ENCODE measurements around the gene CDH22. TPM values are rescaled to one million over a fixed set of nuclear protein-coding genes. Genes with fewer than 3 reads are reported as not detected.

The CDH22 gene
- polyA plus RNA-seq, 1 donor from 2014 or later, result 2.1 TPM

- no peak for TF ChIP-seq MXI1 (conservative IDR thresholded peaks at IDR 0.05; ENCODE audit: poor library complexity, severe bottlenecking)
- no peak for TF ChIP-seq CTCF (IDR thresholded peaks at IDR 0.05; ENCODE audit: poor library complexity, severe bottlenecking)
- no peak for TF ChIP-seq POLR2AphosphoS5 (IDR thresholded peaks at IDR 0.05)
- Histone ChIP-seq H3K4me2 (ENCODE audit: low read length) (no peak overlapping the region), H3K9me3 (ENCODE audit: low read length) (no peaks in the 10 kb centered on the region), H2AFZ (ENCODE audit: low read depth, low read length) (no peak overlapping the region), H3K9me2 (ENCODE audit: insufficient read depth, low read length) (no peaks in the 10 kb centered on the region), H3K79me2 (replicated peaks; ENCODE audit: insufficient read depth, low read length) (no peaks in the 10 kb centered on the region), H4K20me1 (ENCODE audit: insufficient read depth) (no peaks in the 10 kb centered on the region), H3K36me3 (ENCODE audit: insufficient read depth, low read length) (no peaks in the 10 kb centered on the region), H3K27ac (ENCODE audit: low read length) (no peak overlapping the region), H3F3A (ENCODE audit: insufficient read depth, low read length, poor library complexity, severe bottlenecking) (no peaks in the 10 kb centered on the region), H3K9ac (ENCODE audit: low read length) (no peak overlapping the region), H3K27me3 (ENCODE audit: insufficient read depth, low read depth, low read length) (no peaks in the 10 kb centered on the region), H3K4me3 (ENCODE audit: low read length) (no peak overlapping the region)
Measured at GRCh38 chr20:46354920-46355654, 46.8 kb upstream of the CDH22 start.

DNA sequence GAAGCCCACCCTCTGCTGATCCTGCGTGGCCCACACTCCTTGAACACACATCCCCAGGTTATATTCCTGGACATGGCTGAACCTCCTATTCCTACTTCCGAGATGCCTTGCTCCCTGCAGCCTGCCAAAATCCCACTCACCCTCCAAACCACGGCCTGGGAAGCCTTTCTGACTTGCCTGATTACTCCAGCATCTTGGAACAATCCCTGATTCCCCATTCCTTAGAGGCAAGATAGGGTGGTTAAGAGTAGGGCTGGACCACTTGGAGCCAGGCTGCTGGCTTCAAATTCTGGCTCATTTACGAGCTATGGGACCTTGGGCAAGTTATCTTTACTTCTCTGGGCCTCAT lies 45.9 kb upstream of the CDH22 start:
- no peaks in the 10 kb centered on the region for H3K36me3 ChIP-seq (ENCODE audit: insufficient read depth, low read length)
- H3K4me3 ChIP-seq (ENCODE audit: low read length), result no peak overlapping the region
- no peaks in the 10 kb centered on the region for H3K79me2 ChIP-seq (replicated peaks; ENCODE audit: insufficient read depth, low read length)
- no peak overlapping the region for H2AFZ ChIP-seq (ENCODE audit: low read depth, low read length)
- H3K9me3 ChIP-seq (ENCODE audit: low read length), result no peaks in the 10 kb centered on the region
- H3K27ac ChIP-seq (ENCODE audit: low read length), result no peak overlapping the region
- H3F3A ChIP-seq (ENCODE audit: insufficient read depth, low read length, poor library complexity, severe bottlenecking), result no peaks in the 10 kb centered on the region
- H3K9ac ChIP-seq (ENCODE audit: low read length), result no peak overlapping the region
- H3K9me2 ChIP-seq (ENCODE audit: insufficient read depth, low read length), result no peaks in the 10 kb centered on the region
- TF ChIP-seq MXI1 (conservative IDR thresholded peaks at IDR 0.05; ENCODE audit: poor library complexity, severe bottlenecking) (no peak), CTCF (IDR thresholded peaks at IDR 0.05; ENCODE audit: poor library complexity, severe bottlenecking) (no peak), EP300 (conservative IDR thresholded peaks at IDR 0.05; ENCODE audit: poor library complexity, severe bottlenecking) (no peak), RAD21 (conservative IDR thresholded peaks at IDR 0.05) (no peak), SMC3 (conservative IDR thresholded peaks at IDR 0.05; ENCODE audit: poor library complexity) (no peak), REST (IDR thresholded peaks at IDR 0.05; ENCODE audit: borderline replicate concordance) (no peak), POLR2AphosphoS5 (IDR thresholded peaks at IDR 0.05) (no peak), EZH2 (IDR thresholded peaks at IDR 0.05; ENCODE audit: borderline replicate concordance, insufficient read depth, low read length, poor library complexity, severe bottlenecking) (no peak), TAF1 (IDR thresholded peaks at IDR 0.05; ENCODE audit: low read depth) (no peak)
- no peak overlapping the region for H3K4me2 ChIP-seq (ENCODE audit: low read length)
- no peaks in the 10 kb centered on the region for H4K20me1 ChIP-seq (ENCODE audit: insufficient read depth)
- no peaks in the 10 kb centered on the region for H3K27me3 ChIP-seq (ENCODE audit: insufficient read depth, low read depth, low read length)

All from neural cell (in vitro differentiated cells).